ENCODE results near the gene RGL1. TPM values are rescaled to one million over a fixed set of nuclear protein-coding genes. Genes with fewer than 3 reads are reported as not detected.

The RGL1 gene
- total and polyA plus RNA-seq, 9 of the 15 experiments (the other 6 are each of a cell fraction or from before 2014, with no cell fraction given), result under 0.01 to 0.07 (median 0.04) TPM

DNA sequence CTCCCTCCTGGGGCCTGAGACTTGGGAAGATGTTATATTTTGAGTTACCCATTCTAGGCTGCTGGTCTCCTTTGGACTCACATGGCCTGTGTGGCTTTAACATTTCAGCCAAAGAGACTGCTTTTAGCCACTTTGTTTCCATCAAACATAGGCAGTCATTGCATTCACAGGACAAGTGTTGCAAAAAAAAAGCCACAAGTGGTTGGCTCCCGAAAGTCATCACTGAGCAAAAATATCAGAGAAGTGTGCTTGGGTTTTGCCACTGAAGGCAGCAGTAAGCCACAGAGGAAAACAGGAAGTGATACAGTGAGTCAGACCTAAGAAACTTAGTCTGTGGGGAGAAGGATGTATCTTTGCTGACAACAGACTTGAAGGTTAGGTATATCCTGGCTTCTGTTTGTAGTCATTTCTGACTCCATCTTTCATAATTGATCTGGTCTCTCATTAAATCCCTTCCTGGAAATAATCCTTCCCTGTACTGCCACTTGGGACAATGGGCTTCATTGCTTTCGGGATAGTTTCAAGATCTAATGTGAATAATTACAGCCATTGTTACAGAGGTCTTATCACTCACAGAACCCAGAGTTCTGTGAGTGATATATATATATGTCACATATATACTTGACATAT, 151.8 kb downstream of the RGL1 start (continued):
- no peak for TF ChIP-seq CBFA2T3 (IDR thresholded peaks at IDR 0.05)
- TF ChIP-seq NFYB (IDR thresholded peaks at IDR 0.05; ENCODE audit: extremely low read depth, insufficient read length), result no peak
- no peak for TF ChIP-seq CHD4 (IDR thresholded peaks at IDR 0.05; ENCODE audit: insufficient read depth, insufficient replicate concordance, low read depth, low read length, poor library complexity, severe bottlenecking)
- no peak for TF ChIP-seq ZBTB8A (IDR thresholded peaks at IDR 0.05; ENCODE audit: partially characterized antibody)
- TF ChIP-seq, protein P1, sequence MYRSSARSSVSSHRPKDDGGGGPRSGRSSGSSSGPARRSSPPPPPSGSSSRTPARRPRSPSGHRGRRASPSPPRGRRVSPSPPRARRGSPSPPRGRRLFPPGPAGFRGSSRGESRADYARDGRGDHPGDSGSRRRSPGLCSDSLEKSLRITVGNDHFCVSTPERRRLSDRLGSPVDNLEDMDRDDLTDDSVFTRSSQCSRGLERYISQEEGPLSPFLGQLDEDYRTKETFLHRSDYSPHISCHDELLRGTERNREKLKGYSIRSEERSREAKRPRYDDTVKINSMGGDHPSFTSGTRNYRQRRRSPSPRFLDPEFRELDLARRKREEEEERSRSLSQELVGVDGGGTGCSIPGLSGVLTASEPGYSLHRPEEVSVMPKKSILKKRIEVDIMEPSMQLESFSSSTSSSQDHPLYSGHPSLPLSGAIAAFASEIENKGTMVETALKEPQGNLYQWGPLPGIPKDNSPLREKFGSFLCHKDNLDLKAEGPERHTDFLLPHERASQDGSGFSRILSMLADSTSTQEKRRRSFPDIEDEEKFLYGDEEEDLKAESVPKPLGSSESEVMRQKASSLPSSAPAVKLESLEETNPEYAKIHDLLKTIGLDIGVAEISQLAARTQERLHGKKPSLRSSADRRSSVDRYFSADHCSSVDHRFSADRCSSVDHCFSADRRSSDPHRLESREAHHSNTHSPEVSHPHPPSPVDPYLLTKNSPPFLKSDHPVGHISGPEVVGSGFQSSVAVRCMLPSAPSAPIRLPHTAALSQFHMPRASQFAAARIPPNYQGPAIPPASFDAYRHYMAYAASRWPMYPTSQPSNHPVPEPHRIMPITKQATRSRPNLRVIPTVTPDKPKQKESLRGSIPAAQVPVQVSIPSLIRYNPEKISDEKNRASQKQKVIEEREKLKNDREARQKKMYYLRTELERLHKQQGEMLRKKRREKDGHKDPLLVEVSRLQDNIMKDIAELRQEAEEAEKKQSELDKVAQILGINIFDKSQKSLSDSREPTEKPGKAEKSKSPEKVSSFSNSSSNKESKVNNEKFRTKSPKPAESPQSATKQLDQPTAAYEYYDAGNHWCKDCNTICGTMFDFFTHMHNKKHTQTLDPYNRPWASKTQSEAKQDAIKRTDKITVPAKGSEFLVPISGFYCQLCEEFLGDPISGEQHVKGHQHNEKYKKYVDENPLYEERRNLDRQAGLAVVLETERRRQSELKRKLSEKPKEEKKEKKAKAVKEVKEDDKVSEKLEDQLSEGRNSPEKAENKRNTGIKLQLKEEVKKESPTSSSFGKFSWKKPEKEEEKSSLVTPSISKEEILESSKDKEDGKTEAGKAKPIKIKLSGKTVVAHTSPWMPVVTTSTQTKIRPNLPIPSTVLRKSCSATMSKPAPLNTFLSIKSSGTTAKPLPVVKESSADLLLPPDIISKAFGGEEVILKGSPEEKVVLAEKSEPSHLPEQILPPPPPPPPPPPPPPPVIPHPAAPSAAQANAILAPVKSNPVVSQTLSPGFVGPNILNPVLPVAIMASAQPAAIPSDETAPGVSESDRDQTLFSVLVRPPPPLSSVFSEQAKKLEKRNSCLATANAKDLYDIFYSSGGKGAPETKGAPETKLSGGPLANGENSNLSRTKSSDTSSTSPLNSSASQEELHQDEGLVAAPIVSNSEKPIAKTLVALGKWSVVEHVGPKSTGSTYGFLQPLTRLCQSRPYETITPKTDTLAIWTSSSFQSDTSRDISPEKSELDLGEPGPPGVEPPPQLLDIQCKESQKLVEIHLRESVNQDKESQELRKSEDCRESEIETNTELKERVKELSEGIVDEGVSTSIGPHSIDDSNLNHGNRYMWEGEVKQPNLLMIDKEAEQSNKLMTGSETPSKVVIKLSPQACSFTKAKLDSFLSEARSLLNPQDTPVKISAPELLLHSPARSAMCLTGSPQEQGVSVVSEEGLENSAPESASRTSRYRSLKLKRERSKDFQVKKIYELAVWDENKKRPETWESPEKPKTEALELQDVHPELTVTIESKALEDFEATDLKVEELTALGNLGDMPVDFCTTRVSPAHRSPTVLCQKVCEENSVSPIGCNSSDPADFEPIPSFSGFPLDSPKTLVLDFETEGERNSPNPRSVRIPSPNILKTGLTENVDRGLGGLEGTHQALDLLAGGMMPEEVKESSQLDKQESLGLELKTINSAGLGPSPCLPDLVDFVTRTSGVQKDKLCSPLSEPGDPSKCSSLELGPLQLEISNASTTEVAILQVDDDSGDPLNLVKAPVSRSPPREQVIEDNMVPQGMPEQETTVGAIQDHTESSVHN (IDR thresholded peaks at IDR 0.05; ENCODE audit: borderline replicate concordance in 1 of 2, low read depth in 1 of 2), result no peak
- TF ChIP-seq, protein P2, sequence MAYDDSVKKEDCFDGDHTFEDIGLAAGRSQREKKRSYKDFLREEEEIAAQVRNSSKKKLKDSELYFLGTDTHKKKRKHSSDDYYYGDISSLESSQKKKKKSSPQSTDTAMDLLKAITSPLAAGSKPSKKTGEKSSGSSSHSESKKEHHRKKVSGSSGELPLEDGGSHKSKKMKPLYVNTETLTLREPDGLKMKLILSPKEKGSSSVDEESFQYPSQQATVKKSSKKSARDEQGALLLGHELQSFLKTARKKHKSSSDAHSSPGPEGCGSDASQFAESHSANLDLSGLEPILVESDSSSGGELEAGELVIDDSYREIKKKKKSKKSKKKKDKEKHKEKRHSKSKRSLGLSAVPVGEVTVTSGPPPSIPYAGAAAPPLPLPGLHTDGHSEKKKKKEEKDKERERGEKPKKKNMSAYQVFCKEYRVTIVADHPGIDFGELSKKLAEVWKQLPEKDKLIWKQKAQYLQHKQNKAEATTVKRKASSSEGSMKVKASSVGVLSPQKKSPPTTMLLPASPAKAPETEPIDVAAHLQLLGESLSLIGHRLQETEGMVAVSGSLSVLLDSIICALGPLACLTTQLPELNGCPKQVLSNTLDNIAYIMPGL (CRISPR knock-in tag; IDR thresholded peaks at IDR 0.05), result no peak
- TF ChIP-seq, protein P3, sequence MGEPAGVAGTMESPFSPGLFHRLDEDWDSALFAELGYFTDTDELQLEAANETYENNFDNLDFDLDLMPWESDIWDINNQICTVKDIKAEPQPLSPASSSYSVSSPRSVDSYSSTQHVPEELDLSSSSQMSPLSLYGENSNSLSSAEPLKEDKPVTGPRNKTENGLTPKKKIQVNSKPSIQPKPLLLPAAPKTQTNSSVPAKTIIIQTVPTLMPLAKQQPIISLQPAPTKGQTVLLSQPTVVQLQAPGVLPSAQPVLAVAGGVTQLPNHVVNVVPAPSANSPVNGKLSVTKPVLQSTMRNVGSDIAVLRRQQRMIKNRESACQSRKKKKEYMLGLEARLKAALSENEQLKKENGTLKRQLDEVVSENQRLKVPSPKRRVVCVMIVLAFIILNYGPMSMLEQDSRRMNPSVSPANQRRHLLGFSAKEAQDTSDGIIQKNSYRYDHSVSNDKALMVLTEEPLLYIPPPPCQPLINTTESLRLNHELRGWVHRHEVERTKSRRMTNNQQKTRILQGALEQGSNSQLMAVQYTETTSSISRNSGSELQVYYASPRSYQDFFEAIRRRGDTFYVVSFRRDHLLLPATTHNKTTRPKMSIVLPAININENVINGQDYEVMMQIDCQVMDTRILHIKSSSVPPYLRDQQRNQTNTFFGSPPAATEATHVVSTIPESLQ (CRISPR knock-in tag; IDR thresholded peaks at IDR 0.05), result no peak
- TF ChIP-seq, protein P4, sequence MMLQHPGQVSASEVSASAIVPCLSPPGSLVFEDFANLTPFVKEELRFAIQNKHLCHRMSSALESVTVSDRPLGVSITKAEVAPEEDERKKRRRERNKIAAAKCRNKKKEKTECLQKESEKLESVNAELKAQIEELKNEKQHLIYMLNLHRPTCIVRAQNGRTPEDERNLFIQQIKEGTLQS (IDR thresholded peaks at IDR 0.05), result peak; percentile 75
- TF ChIP-seq, protein P4 (CRISPR knock-in tag; conservative IDR thresholded peaks at IDR 0.05), result peak; percentile 74; the same call in 1 of the 2 replicates
- peak; percentile 99 for TF ChIP-seq SPI1 (IDR thresholded peaks at IDR 0.05; ENCODE audit: borderline replicate concordance, low read depth, low read length)

Measured in K562 (cell line).